ENCODE measurements around the gene TNRC6B.
"Not testable (repeated sequence)": the region's sequence is repeated elsewhere in the genome, so short reads cannot be mapped to it uniquely, and the experiment has no call there.

Gene TNRC6B

GRCh38 chr22:40183603-40184002, 5.9 kb downstream of the TNRC6B start:
- DNase-seq, result not testable (repeated sequence)

GRCh38 chr22:40187389-40187788, 9.7 kb downstream of the TNRC6B start:
- no peak for DNase-seq

GRCh38 chr22:40189997-40190396, 12.3 kb downstream of the TNRC6B start:
- no peak for DNase-seq

DNA sequence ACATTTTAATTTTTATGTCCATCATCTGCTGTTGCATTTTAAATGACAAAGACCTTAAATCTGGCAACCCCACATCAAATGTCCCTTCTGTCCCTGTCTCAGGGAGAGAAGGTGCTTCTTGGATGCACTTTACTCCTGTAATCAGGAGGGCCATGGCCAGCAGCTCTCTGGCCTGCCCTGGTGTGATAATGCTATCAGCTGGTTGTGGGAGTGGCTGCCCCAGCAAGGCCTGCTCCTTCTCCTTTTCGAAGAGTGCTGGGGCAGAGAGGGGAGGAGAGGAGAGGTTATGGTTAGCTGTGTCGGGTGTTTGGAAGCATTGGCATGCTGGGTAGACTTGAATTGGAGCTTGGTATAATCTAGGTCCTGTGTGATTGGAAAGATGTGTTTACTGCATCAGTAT, 12.8 kb downstream of the TNRC6B start:
- no peak for DNase-seq

GRCh38 chr22:40193429-40194421, 16.0 kb downstream of the TNRC6B start:
- DNase-seq, result no peak

GRCh38 chr22:40194656-40195055, 16.9 kb downstream of the TNRC6B start:
- no peak for DNase-seq

- DNase-seq, result no peak
Observed at GRCh38 chr22:40196628-40197360, 19.1 kb downstream of the TNRC6B start.

DNA sequence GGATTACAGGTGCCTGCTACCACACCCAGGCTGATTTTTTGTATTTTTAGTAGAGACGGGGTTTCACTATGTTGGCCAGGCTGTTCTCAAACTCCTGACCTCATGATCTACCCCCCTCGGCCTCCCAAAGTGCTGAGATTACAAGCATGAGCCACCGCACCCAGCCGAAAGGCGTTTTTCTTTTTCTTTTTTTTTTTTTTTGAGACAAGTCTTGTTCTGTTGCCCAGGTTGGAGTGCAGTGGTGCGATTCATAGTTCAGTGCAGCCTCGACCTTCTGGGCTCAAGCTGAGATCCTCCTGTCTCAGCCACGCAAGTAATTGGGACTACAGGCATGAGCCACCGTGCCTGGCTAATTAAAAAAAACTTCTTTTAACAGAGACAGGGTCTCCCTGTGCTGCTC, 19.7 kb downstream of the TNRC6B start:
- not testable (repeated sequence) for DNase-seq

DNA sequence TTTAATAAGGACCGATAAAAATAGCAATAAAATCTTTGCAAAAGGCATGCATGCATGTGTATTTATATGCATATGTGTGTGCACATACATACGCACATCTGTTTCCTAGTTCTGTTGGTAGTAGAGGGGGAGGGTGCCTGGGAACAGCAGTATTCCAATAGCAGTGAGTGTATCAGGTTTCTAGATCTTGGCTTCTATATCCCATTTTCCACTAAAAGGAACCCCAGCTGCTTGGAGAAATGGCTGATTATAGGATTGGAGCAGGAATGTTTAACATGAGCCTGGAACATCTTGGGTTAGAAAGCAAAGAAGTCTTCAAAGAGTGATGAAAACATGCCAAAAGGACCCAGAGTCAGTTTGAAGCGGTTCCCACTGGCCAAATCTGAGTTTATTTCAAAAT, 21.0 kb downstream of the TNRC6B start:
- DNase-seq, result no peak

- DNase-seq, result no peak
Observed at GRCh38 chr22:40199223-40199622, 21.5 kb downstream of the TNRC6B start.

DNA sequence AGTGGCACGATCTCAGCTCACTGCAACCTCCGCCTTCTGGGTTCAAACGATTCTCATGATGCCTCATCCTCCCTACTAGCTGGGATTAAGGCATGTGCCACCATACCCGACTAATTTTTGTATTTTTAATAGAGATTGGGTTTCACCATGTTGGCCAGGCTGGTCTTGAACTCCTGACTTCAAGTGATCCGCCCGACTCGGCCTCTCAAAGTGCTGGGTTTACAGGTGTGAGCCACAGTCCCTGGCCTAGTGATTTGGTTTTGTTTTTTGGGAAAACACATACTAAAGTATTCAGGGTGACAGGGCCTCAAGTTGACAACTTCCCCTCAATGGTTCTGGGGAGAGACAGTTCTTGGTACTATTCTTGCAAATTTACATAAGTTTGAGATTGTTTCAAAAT, 22.1 kb downstream of the TNRC6B start:
- no peak for DNase-seq

- no peak for DNase-seq
Observed at GRCh38 chr22:40200795-40201530, 23.2 kb downstream of the TNRC6B start.

GRCh38 chr22:40202225-40202944, 24.7 kb downstream of the TNRC6B start:
- no peak for DNase-seq

DNA sequence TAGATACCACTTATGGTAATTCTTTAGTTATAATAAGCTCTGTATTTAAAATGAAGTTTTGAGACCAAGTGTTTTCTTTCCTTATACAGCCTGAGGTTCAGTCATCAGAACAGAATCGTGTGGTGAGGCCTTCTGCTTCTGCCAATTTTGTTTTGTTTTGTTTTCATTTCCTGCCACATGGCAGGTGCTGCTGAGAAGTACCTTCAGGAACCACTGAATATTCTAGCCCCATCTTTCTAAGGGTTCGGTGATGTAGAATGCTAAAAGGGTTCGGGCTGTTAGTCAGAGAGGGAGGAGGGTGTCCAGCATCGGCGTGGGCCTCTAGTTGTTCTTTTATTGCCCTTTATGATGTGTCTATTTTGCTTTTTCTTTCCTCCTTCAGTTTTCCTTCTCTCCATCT, 25.8 kb downstream of the TNRC6B start:
- DNase-seq, result no peak

- DNase-seq, result no peak
Observed at GRCh38 chr22:40204321-40205116, 26.8 kb downstream of the TNRC6B start.

- no peak for DNase-seq
Observed at GRCh38 chr22:40206561-40206960, 28.8 kb downstream of the TNRC6B start.

GRCh38 chr22:40210818-40211217, 33.1 kb downstream of the TNRC6B start:
- no peak for DNase-seq

GRCh38 chr22:40211476-40212054, 33.8 kb downstream of the TNRC6B start:
- DNase-seq, result no peak

DNA sequence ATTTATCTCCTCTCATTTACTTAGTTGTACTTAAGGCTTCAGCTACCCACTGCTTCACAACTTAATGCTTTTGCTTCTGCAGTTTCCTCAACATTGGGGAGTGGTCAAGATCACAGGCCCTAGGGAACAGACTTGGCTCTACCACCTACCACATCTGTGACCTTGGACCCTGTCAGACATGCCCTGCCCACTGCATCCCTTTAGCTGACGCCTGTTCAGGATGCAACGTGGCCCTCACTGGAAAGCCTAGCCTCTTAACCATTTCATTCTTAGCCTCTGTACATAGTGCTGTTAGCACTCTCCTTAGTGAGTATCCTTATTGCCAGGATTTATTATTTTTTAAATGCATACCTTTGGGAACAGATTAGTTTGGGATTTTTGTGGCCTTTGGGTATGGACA, 34.4 kb downstream of the TNRC6B start:
- DNase-seq, result no peak

- DNase-seq, result no peak
Observed at GRCh38 chr22:40213478-40213877, 35.8 kb downstream of the TNRC6B start.

DNA sequence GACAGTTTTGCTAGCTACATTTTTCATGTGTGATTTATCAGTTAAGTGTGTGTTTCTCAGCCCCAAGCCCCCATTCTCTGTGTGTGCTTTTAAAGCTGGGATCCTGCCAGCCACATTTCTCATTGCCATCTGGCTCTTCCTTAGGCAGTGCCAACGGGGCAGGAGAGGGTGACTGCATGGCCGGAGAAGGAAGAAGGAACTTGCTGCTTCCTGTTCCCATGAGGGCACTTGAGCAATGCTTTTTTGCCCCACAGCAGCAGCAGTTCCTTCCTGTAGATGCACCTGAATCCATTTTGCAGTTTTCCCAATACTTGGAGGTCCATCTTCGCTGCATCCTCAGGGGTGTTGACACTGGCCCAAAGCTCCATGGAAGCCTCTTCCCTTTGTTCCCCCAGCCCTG, 37.5 kb downstream of the TNRC6B start:
- no peak for DNase-seq

All from NCI-H774 (cell line).